ENCODE measurements around the gene CLASP1. TPM values are rescaled to one million over a fixed set of nuclear protein-coding genes. Genes with fewer than 3 reads are reported as not detected.
"Not testable (repeated sequence)": the region's sequence is repeated elsewhere in the genome, so short reads cannot be mapped to it uniquely, and the experiment has no call there.

Gene CLASP1
- total RNA-seq, 6 experiments from 2014 or later: 19.7 to 32.4 (median 24.1) TPM

- no peaks in the 10 kb centered on the region for H3K27me3 ChIP-seq
- ATAC-seq (no peak), DNase-seq (no peak)
- no peaks in the 10 kb centered on the region for H3K4me1 ChIP-seq
- no peaks in the 10 kb centered on the region for H3K9me3 ChIP-seq
- no peak overlapping the region for H3K4me3 ChIP-seq
- TF ChIP-seq CTCF (IDR thresholded peaks at IDR 0.05) (no peak), POLR2A (IDR thresholded peaks at IDR 0.05) (no peak)
- peaks cover 0 to 77% (median 24%) of the 10 kb centered on the region in 4 donors for H3K36me3 ChIP-seq
- no peak overlapping the region for H3K27ac ChIP-seq
- intact Hi-C loops (cut with DNase I): no loop called here
- WGBS (ENCODE audit: insufficient coverage, low coverage, low lambda C conversion rate, missing lambda C conversion rate): 95% methylated on average over 4 of the region's 4 CpGs
These were observed 266.5 kb downstream of the CLASP1 start for GRCh38 chr2:121382744-121383143.

- TF ChIP-seq CTCF (IDR thresholded peaks at IDR 0.05) (no peak), POLR2A (IDR thresholded peaks at IDR 0.05) (no peak)
- no peak for ATAC-seq
These were observed 271.6 kb downstream of the CLASP1 start for GRCh38 chr2:121377646-121378045.

GRCh38 chr2:121376535-121377250, 272.6 kb downstream of the CLASP1 start:
- no peak overlapping the region for H3K4me3 ChIP-seq
- no peak for DNase-seq
- WGBS (ENCODE audit: insufficient coverage, low coverage, low lambda C conversion rate, missing lambda C conversion rate): 89% methylated on average over 1 of the region's 5 CpGs
- H3K36me3 ChIP-seq: peaks cover 0 to 53% (median 23%) of the 10 kb centered on the region in 4 donors
- intact Hi-C loops (cut with DNase I): no loop called here
- TF ChIP-seq POLR2A (IDR thresholded peaks at IDR 0.05): no peak
- no peak for TF ChIP-seq CTCF (IDR thresholded peaks at IDR 0.05)
- H3K27me3 ChIP-seq: no peaks in the 10 kb centered on the region
- no peak overlapping the region for H3K27ac ChIP-seq
- H3K9me3 ChIP-seq: no peaks in the 10 kb centered on the region
- H3K4me1 ChIP-seq: no peaks in the 10 kb centered on the region
- no peak for ATAC-seq

More at GRCh38 chr2:121377646-121378045, 271.6 kb downstream of the CLASP1 start:
- 77% methylated on average over 5 of the region's 5 CpGs for WGBS (ENCODE audit: insufficient coverage, low coverage, low lambda C conversion rate, missing lambda C conversion rate)
- Histone ChIP-seq H3K27ac (no peak overlapping the region), H3K36me3 (peaks cover 0 to 62% (median 22%) of the 10 kb centered on the region in 4 donors), H3K4me3 (no peak overlapping the region), H3K4me1 (no peaks in the 10 kb centered on the region), H3K27me3 (no peaks in the 10 kb centered on the region), H3K9me3 (no peaks in the 10 kb centered on the region)
- DNase-seq: no peak
- intact Hi-C loops (cut with DNase I): no loop called here

GRCh38 chr2:121375621-121376159, 273.6 kb downstream of the CLASP1 start:
- no peaks in the 10 kb centered on the region for H3K4me1 ChIP-seq
- 92% methylated on average over 3 of the region's 3 CpGs for WGBS (ENCODE audit: insufficient coverage, low coverage, low lambda C conversion rate, missing lambda C conversion rate)
- H3K9me3 ChIP-seq: no peaks in the 10 kb centered on the region
- TF ChIP-seq CTCF (IDR thresholded peaks at IDR 0.05) (no peak), POLR2A (IDR thresholded peaks at IDR 0.05) (no peak)
- no peak for DNase-seq
- intact Hi-C loops (cut with DNase I): no loop called here
- H3K36me3 ChIP-seq: peaks cover 0 to 43% (median 22%) of the 10 kb centered on the region in 4 donors
- H3K4me3 ChIP-seq: no peak overlapping the region
- no peaks in the 10 kb centered on the region for H3K27me3 ChIP-seq
- no peak overlapping the region for H3K27ac ChIP-seq
- no peak for ATAC-seq

- H3K9me3 ChIP-seq; H3K4me1 ChIP-seq; ATAC-seq; H3K27me3 ChIP-seq; H3K4me3 ChIP-seq; DNase-seq; H3K27ac ChIP-seq; intact Hi-C loops (cut with DNase I): not testable (repeated sequence)
- WGBS (ENCODE audit: insufficient coverage, low coverage, low lambda C conversion rate, missing lambda C conversion rate): 83% methylated on average over 2 of the region's 5 CpGs
- peaks cover 0 to 41% (median 20%) of the 10 kb centered on the region in 4 donors for H3K36me3 ChIP-seq
These were observed 274.7 kb downstream of the CLASP1 start for GRCh38 chr2:121374412-121375075.
